ENCODE data around the gene FMO1.
A peak's percentile ranks its signal among the peaks of the same experiment; 100 is the strongest.

- TF ChIP-seq ZFX (IDR thresholded peaks at IDR 0.05; ENCODE audit: borderline replicate concordance) = no peak
- TF ChIP-seq CTCF (IDR thresholded peaks at IDR 0.05) = peak; percentile 13
Observed at GRCh38 chr1:171251952-171252300, 3.6 kb downstream of the FMO1 start.

All from 22Rv1 (cell line).